ENCODE results near the gene SARDH. TPM values are rescaled to one million over a fixed set of nuclear protein-coding genes. Genes with fewer than 3 reads are reported as not detected.
A peak's percentile ranks its signal among the peaks of the same experiment; 100 is the strongest.

The SARDH gene
- total and polyA plus RNA-seq, 2 donors from 2014 or later = 4.6 to 12.0 TPM

- peaks cover 0 to 21% (median 0%) of the 10 kb centered on the region in 3 donors for H3K4me1 ChIP-seq (ENCODE audit: control insufficient read depth in 2 of 3, insufficient read depth in 2 of 3, low read depth in 1 of 3, low read length in 3 of 3)
- H3K9ac ChIP-seq (ENCODE audit: low read length in 3 of 3) = no peak overlapping the region
These were observed 49.0 kb upstream of the SARDH start for GRCh38 chr9:133786907-133787753.

GRCh38 chr9:133786371-133786753, 48.2 kb upstream of the SARDH start:
- peak in 1 of 5 donors; percentile 72 for DNase-seq
- Histone ChIP-seq H3K4me1 (ENCODE audit: control insufficient read depth in 2 of 3, insufficient read depth in 2 of 3, low read depth in 1 of 3, low read length in 3 of 3) (peaks cover 0 to 21% (median 0%) of the 10 kb centered on the region in 3 donors), H3K9ac (ENCODE audit: low read length in 3 of 3) (no peak overlapping the region), H3K36me3 (ENCODE audit: control insufficient read depth in 2 of 3, insufficient read depth in 3 of 3, low read length in 3 of 3) (peaks cover 0 to 20% (median 4%) of the 10 kb centered on the region in 3 donors), H3K27ac (ENCODE audit: low read depth in 2 of 2, low read length in 2 of 2) (no peak overlapping the region), H3K4me3 (ENCODE audit: low read length in 3 of 3) (no peak overlapping the region), H3K9me3 (ENCODE audit: control insufficient read depth in 2 of 3, insufficient read depth in 1 of 3, low read length in 3 of 3) (no peaks in the 10 kb centered on the region), H3K27me3 (ENCODE audit: control insufficient read depth, insufficient read depth, low read length) (no peaks in the 10 kb centered on the region)
- no peak for TF ChIP-seq CTCF (IDR thresholded peaks at IDR 0.05; ENCODE audit: borderline replicate concordance, extremely low read depth, insufficient read depth)
- FAIRE-seq = no peak
- intact Hi-C loops (cut with DNase I) = no loop called here

More at GRCh38 chr9:133786907-133787753, 49.0 kb upstream of the SARDH start:
- FAIRE-seq (no peak), DNase-seq (peak in 1 of 5 donors; percentile 38)
- Histone ChIP-seq H3K4me3 (ENCODE audit: low read length in 3 of 3) (no peak overlapping the region), H3K36me3 (ENCODE audit: control insufficient read depth in 2 of 3, insufficient read depth in 3 of 3, low read length in 3 of 3) (peaks cover 0 to 25% (median 4%) of the 10 kb centered on the region in 3 donors), H3K9me3 (ENCODE audit: control insufficient read depth in 2 of 3, insufficient read depth in 1 of 3, low read length in 3 of 3) (no peaks in the 10 kb centered on the region), H3K27me3 (ENCODE audit: control insufficient read depth, insufficient read depth, low read length) (no peaks in the 10 kb centered on the region), H3K27ac (ENCODE audit: low read depth in 2 of 2, low read length in 2 of 2) (peak overlapping the region in 1 of 2 donors; percentile 2)
- TF ChIP-seq CTCF (IDR thresholded peaks at IDR 0.05; ENCODE audit: borderline replicate concordance, extremely low read depth, insufficient read depth) = no peak
- intact Hi-C loops (cut with DNase I) = no loop called here

- H3K9me3 ChIP-seq (ENCODE audit: control insufficient read depth in 2 of 3, insufficient read depth in 1 of 3, low read length in 3 of 3) = no peaks in the 10 kb centered on the region
- no peak for TF ChIP-seq CTCF (IDR thresholded peaks at IDR 0.05; ENCODE audit: borderline replicate concordance, extremely low read depth, insufficient read depth)
- peak in 1 of 5 donors; percentile 43 for DNase-seq
- no peak overlapping the region for H3K9ac ChIP-seq (ENCODE audit: low read length in 3 of 3)
- H3K4me1 ChIP-seq (ENCODE audit: control insufficient read depth in 2 of 3, insufficient read depth in 2 of 3, low read depth in 1 of 3, low read length in 3 of 3) = peaks cover 0 to 21% (median 0%) of the 10 kb centered on the region in 3 donors
- H3K27me3 ChIP-seq (ENCODE audit: control insufficient read depth, insufficient read depth, low read length) = no peaks in the 10 kb centered on the region
- no peak for FAIRE-seq
- no peak overlapping the region for H3K4me3 ChIP-seq (ENCODE audit: low read length in 3 of 3)
- H3K36me3 ChIP-seq (ENCODE audit: control insufficient read depth in 2 of 3, insufficient read depth in 3 of 3, low read length in 3 of 3) = peaks cover 0 to 18% (median 4%) of the 10 kb centered on the region in 3 donors
- intact Hi-C loops (cut with DNase I) = no loop called here
- H3K27ac ChIP-seq (ENCODE audit: low read depth in 2 of 2, low read length in 2 of 2) = no peak overlapping the region
These were observed 47.7 kb upstream of the SARDH start for GRCh38 chr9:133785753-133786370.

Data from kidney (tissue), 14 donors.